GM12801 (cell line): ENCODE measurements around the gene NOP14.

Experiments used
- CTCF ChIP-seq: IDR thresholded peaks from one replicate; pipeline ENCODE4 v1.5.1; 2011; ENCODE audit warnings: control low read depth; ENCODE audit not compliant: insufficient read length; ENCODE audit errors: extremely low read depth

NOP14 gene

GRCh38 chr4:2893772-2894171 lies 69.4 kb downstream of the NOP14 start:
- TF ChIP-seq CTCF, result no peak

- no peak for TF ChIP-seq CTCF
These were observed 71.9 kb downstream of the NOP14 start for GRCh38 chr4:2891294-2891693.

GRCh38 chr4:2888886-2889285 lies 74.3 kb downstream of the NOP14 start:
- TF ChIP-seq CTCF, result no peak
